Hepatocyte (in vitro differentiated cells): ENCODE data around the gene PRRC2A. TPM values are rescaled to one million over a fixed set of nuclear protein-coding genes. Genes with fewer than 3 reads are reported as not detected.

Experiments used
- DNase-seq: peaks from one replicate; pipeline ENCODE4 v3.0.0-alpha.2; 2016; ENCODE audit warnings: low spot score
- H2AFZ ChIP-seq: fragments of 200-600 bp; sonication (generic); 2 replicates; pipeline ENCODE4 v1.6.0; 2016; ENCODE audit warnings: antibody characterized with exemption, mild to moderate bottlenecking
- H3K27ac ChIP-seq: fragments of 200-600 bp; sonication (generic); 2 replicates; pipeline ENCODE4 v1.5.1; 2016; ENCODE audit warnings: mild to moderate bottlenecking
- H3K27me3 ChIP-seq: fragments of 200-600 bp; sonication (generic); 2 replicates; pipeline ENCODE4 v1.6.1; 2016
- H3K36me3 ChIP-seq: fragments of 200-600 bp; sonication (generic); replicated peaks from 2 replicates; pipeline ENCODE4 v1.5.1; 2016; ENCODE audit warnings: low read depth; ENCODE audit not compliant: insufficient read depth
- H3K4me1 ChIP-seq: fragments of 200-600 bp; sonication (generic); 2 replicates; pipeline ENCODE4 v1.5.1; 2016; ENCODE audit warnings: mild to moderate bottlenecking, moderate library complexity; ENCODE audit not compliant: insufficient read depth
- H3K4me2 ChIP-seq: fragments of 200-600 bp; sonication (generic); 2 replicates; pipeline ENCODE4 v1.6.0; 2016
- H3K4me3 ChIP-seq: fragments of 200-600 bp; sonication (generic); 2 replicates; pipeline ENCODE4 v1.5.1; 2016; ENCODE audit warnings: mild to moderate bottlenecking
- H3K79me2 ChIP-seq: fragments of 200-600 bp; sonication (generic); 2 replicates; pipeline ENCODE4 v1.6.0; 2017; ENCODE audit warnings: mild to moderate bottlenecking
- H3K9me2 ChIP-seq: fragments of 200-600 bp; sonication (generic); replicated peaks from 2 replicates; pipeline ENCODE4 v1.6.0; 2017; ENCODE audit warnings: mild to moderate bottlenecking; ENCODE audit not compliant: insufficient read depth
- H3K9me3 ChIP-seq: fragments of 200-600 bp; sonication (generic); 2 replicates; pipeline ENCODE4 v1.5.1; 2016; ENCODE audit warnings: low read depth, mild to moderate bottlenecking
- H4K20me1 ChIP-seq: fragments of 200-600 bp; sonication (generic); 2 replicates; pipeline ENCODE4 v1.6.0; 2016; ENCODE audit warnings: mild to moderate bottlenecking; ENCODE audit not compliant: insufficient read depth, poor library complexity, severe bottlenecking
- EZH2 ChIP-seq: fragments of 200-600 bp; sonication (generic); IDR thresholded peaks from 2 replicates; pipeline ENCODE4 v1.6.1; 2016; ENCODE audit warnings: antibody characterized with exemption, mild to moderate bottlenecking, borderline replicate concordance
- EZH2phosphoT487 ChIP-seq: fragments of 200-600 bp; sonication (generic); IDR thresholded peaks from one replicate; pipeline ENCODE4 v1.6.1; 2018; ENCODE audit warnings: antibody characterized with exemption, mild to moderate bottlenecking, low read depth, moderate library complexity; ENCODE audit not compliant: unreplicated experiment, severe bottlenecking
- WGBS: methylation state at CpG from one replicate; pipeline ENCODE4 v1.1.6; 2016; ENCODE audit warnings: low lambda C conversion rate; ENCODE audit errors: missing lambda C conversion rate; 5-methylcytosine and 5-hydroxymethylcytosine counted together
- polyA plus RNA-seq: library from polyadenylated mRNA; unstranded; fragments of >200 nt; fragmentation: Nextera tagmentation; extraction: Ambion mirVana; gene quantifications from 2 replicates; pipeline ENCODE4 v1.2.1, GENCODE V29; 2016
- total RNA-seq: library from RNA; depleted of rRNA; stranded (reverse); fragments of >200 nt; gene quantifications from 2 replicates; pipeline ENCODE4 v1.2.3, GENCODE V29; 2014
- TF ChIP-seq, protein P1 (sequence below): fragments of 200-600 bp; sonication (generic); IDR thresholded peaks from 2 replicates; pipeline ENCODE4 v1.5.1; 2016; ENCODE audit warnings: antibody characterized with exemption, mild to moderate bottlenecking; ENCODE audit not compliant: poor library complexity

The PRRC2A gene
- total and polyA plus RNA-seq, 2 experiments from 2014 or later: 47.5 to 50.2 TPM

DNA sequence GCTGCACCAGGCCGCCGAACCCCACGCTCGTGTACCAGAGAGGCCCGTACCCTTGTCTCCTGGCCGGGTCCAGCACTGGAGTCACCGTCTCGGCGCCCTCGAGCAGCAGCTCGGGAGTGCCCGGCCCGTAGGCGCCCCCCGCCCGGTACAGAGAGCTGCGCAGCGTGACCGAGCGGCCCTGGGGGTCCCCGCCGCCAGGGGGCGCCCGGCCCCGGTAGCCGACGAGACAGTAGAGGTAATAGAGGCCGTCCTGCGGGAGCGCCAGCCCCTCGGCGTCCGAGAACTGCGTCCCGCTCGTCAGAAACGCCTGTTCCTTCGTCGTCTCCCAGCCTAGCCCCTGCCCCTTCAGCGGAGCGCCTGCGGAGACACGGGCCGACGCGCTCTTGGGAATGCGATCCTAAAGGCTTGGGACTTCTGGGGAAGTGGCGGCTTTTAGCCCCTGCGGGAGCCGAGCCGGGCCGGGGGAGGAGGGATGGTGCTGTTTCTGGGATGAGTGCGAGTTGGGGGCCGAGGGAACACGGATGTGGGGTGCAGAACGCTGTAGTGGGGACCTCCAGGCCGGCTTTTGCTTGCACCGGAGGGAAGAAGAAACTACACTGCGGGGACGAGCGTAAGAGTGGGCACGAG lies 39.6 kb upstream of the PRRC2A start:
- Histone ChIP-seq H3K27ac (peak overlapping the region; percentile 88), H3K27me3 (no peaks in the 10 kb centered on the region), H3K4me3 (peak overlapping the region; percentile 91), H4K20me1 (no peaks in the 10 kb centered on the region), H3K36me3 (no peaks in the 10 kb centered on the region), H2AFZ (peak overlapping the region; percentile 94), H3K9me2 (no peaks in the 10 kb centered on the region), H3K4me1 (peaks cover 2% of the 10 kb centered on the region), H3K79me2 (no peaks in the 10 kb centered on the region), H3K4me2 (peak overlapping the region; percentile 95), H3K9me3 (no peaks in the 10 kb centered on the region)
- WGBS: 1% methylated on average over 54 of the region's 62 CpGs
- peak; percentile 92 for DNase-seq
- TF ChIP-seq, protein P1, sequence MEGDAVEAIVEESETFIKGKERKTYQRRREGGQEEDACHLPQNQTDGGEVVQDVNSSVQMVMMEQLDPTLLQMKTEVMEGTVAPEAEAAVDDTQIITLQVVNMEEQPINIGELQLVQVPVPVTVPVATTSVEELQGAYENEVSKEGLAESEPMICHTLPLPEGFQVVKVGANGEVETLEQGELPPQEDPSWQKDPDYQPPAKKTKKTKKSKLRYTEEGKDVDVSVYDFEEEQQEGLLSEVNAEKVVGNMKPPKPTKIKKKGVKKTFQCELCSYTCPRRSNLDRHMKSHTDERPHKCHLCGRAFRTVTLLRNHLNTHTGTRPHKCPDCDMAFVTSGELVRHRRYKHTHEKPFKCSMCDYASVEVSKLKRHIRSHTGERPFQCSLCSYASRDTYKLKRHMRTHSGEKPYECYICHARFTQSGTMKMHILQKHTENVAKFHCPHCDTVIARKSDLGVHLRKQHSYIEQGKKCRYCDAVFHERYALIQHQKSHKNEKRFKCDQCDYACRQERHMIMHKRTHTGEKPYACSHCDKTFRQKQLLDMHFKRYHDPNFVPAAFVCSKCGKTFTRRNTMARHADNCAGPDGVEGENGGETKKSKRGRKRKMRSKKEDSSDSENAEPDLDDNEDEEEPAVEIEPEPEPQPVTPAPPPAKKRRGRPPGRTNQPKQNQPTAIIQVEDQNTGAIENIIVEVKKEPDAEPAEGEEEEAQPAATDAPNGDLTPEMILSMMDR: peak; percentile 99
- TF ChIP-seq EZH2phosphoT487: no peak
- no peak for TF ChIP-seq EZH2

DNA sequence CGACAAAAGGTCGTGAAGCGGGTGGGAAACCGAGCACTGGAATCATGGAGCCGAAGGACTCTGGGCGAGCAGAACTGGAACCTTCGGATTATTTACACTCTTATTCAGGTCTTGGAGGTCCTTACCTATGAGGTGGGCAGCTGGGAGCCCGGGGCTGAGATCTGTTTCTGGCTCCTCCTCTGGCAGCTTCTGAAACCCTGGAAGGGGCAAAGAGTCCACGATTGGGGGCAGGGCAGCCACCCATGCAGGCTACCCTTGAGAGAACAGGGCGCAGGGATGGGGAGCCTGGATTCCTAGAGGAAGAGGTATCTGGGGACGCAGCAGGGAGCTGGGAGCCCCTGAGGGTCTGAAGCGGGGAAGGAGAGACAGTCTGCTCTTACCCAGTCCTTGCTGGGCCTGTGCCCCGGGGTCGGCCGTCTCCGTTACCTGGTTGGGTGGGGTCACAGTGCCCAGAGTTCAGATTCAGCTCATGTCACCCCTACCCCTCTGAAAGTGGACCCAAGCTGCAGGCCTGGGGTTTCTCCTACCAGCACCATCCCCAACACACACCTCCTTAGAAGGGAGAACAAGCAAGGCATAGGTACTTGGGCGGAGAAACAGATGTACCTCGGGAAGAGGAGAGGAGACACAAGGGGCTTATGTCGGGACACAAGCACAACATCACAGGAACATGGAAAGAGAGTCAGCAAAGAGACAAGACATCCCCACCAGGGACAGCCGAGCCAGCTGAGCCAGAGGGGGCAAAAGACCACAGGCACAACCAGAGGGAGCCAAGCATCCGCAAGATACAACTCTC lies 38.9 kb upstream of the PRRC2A start:
- Histone ChIP-seq H2AFZ (peak overlapping the region; percentile 94), H4K20me1 (no peaks in the 10 kb centered on the region), H3K79me2 (no peaks in the 10 kb centered on the region), H3K4me2 (peak overlapping the region; percentile 95), H3K4me1 (peaks cover 2% of the 10 kb centered on the region), H3K36me3 (no peaks in the 10 kb centered on the region), H3K27ac (peak overlapping the region; percentile 88), H3K27me3 (no peaks in the 10 kb centered on the region), H3K9me3 (no peaks in the 10 kb centered on the region), H3K4me3 (peak overlapping the region; percentile 91), H3K9me2 (no peaks in the 10 kb centered on the region)
- DNase-seq: peak; percentile 38
- TF ChIP-seq EZH2 (no peak), EZH2phosphoT487 (no peak)
- TF ChIP-seq, protein P1: no peak
- 51% methylated on average over 13 of the region's 21 CpGs for WGBS

DNA sequence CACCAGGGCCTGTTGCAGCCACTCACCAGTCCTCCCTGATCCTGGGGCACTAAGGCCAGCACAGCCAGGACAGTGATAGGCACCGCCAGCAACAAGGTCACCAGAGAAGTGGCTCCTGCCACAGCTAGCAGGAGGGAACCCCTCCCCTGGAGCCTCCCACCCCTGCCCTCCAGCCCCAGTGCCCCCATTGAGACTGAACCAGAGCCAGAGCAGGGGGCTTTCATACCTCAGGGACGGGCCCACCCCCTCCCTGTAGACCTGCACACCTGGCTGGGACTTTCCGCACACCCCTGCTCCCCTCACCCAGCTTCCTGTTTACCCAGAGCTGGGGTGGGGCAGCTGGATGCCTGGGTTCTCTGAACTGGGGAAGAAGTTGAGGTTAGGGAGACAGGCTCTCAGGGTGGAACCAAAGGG lies 38.3 kb upstream of the PRRC2A start, which contains the start of gene LTB:
Gene LTB, minus strand, starts transcription at position 195 of the 414 bp plus-strand sequence. Its CDS starts 7 bp downstream, at position 188.
- no peaks in the 10 kb centered on the region for H3K36me3 ChIP-seq
- no peaks in the 10 kb centered on the region for H3K9me3 ChIP-seq
- H3K79me2 ChIP-seq: no peaks in the 10 kb centered on the region
- WGBS: 83% methylated on average over 3 of the region's 3 CpGs
- no peaks in the 10 kb centered on the region for H3K9me2 ChIP-seq
- peak within 1 kb of the TSS; percentile 95 for H3K4me2 ChIP-seq
- no peaks in the 10 kb centered on the region for H4K20me1 ChIP-seq
- peaks cover 2% of the 10 kb centered on the region for H3K4me1 ChIP-seq
- peak within 1 kb of the TSS; percentile 91 for H3K4me3 ChIP-seq
- no peak for DNase-seq
- TF ChIP-seq EZH2phosphoT487: no peak
- no peak for TF ChIP-seq EZH2
- TF ChIP-seq, protein P1: no peak
- peak within 1 kb of the TSS; percentile 88 for H3K27ac ChIP-seq
- no peaks in the 10 kb centered on the region for H3K27me3 ChIP-seq
- H2AFZ ChIP-seq: peak within 1 kb of the TSS; percentile 94
